ENCODE measurements around the gene CTPS1. TPM values are rescaled to one million over a fixed set of nuclear protein-coding genes. Genes with fewer than 3 reads are reported as not detected.

Gene CTPS1
- polyA plus RNA-seq, 1 donor (not counting 4 experiments of a cell fraction or from before 2014, with no cell fraction given): 43.3 TPM

- Histone ChIP-seq H3K27me3 (ENCODE audit: control insufficient read depth, extremely low read depth, insufficient read depth, low read length) (no peaks in the 10 kb centered on the region), H4K20me1 (ENCODE audit: control insufficient read depth, extremely low read depth, insufficient read depth, low read length) (no peaks in the 10 kb centered on the region), H3K36me3 (ENCODE audit: control insufficient read depth in 2 of 2, extremely low read depth in 1 of 2, insufficient read depth in 2 of 2, low read length in 2 of 2) (peaks cover 0 to 5% of the 10 kb centered on the region in 2 experiments), H3K4me1 (ENCODE audit: control insufficient read depth, extremely low read depth, insufficient read depth, low read length) (no peaks in the 10 kb centered on the region), H3K4me3 (ENCODE audit: control insufficient read depth in 2 of 3, extremely low read depth in 1 of 3, insufficient read depth in 2 of 3, low read depth in 1 of 3, low read length in 3 of 3) (no peak overlapping the region), H3K9ac (ENCODE audit: control insufficient read depth, extremely low read depth, insufficient read depth, low read length) (no peak overlapping the region), H3K9me1 (ENCODE audit: control insufficient read depth, extremely low read depth, insufficient read depth, low read length) (no peaks in the 10 kb centered on the region), H2AFZ (ENCODE audit: control insufficient read depth, low read length) (no peak overlapping the region), H3K4me2 (ENCODE audit: control insufficient read depth, extremely low read depth, insufficient read depth, low read depth, low read length) (no peak overlapping the region), H3K79me2 (ENCODE audit: control insufficient read depth, insufficient read depth, low read length) (no peaks in the 10 kb centered on the region), H3K27ac (ENCODE audit: control insufficient read depth, insufficient read depth, low read length) (no peak overlapping the region), H3K9me3 (ENCODE audit: control insufficient read depth, low read depth, low read length) (no peaks in the 10 kb centered on the region)
- DNase-seq (ENCODE audit: low read depth, low spot score): no peak
- FAIRE-seq: no peak
- TF ChIP-seq EZH2 (IDR thresholded peaks at IDR 0.05; ENCODE audit: low read length) (no peak), CTCF (optimal IDR thresholded peaks at IDR 0.05 in 1 of 3, IDR thresholded peaks at IDR 0.05 in 1 of 3, conservative IDR thresholded peaks at IDR 0.05 in 1 of 3; ENCODE audit: extremely low read depth in 1 of 3, insufficient read depth in 2 of 3, low read length in 3 of 3) (no peak)
- dilution Hi-C loops (cut with MboI; ENCODE audit: extremely low pct_ligation_motif_present, low sequenced_read_pairs): no loop called here
These were observed 77.4 kb downstream of the CTPS1 start for GRCh38 chr1:41056907-41057306.

Small RNA genes within 50 kb of the gene (small RNA-seq; reads per million reads assigned to genes)
- 0 reads per million in 3 experiments for gene UBE2V1P8 (ENCODE audit: insufficient read length in 3 of 3, low read depth in 3 of 3, low replicate concordance in 1 of 3)

Other genes with a start within 250 kb of the CTPS1 start
- 0.02 to 0.03 TPM in 2 of 3 replicates, not detected in the other for gene KCNQ4, start 195.9 kb upstream of the CTPS1 start, polyA plus RNA-seq
- 11.2 to 30.6 TPM (median 13.3 TPM) in 3 replicates for gene CITED4, start 117.3 kb upstream of the CTPS1 start, polyA plus RNA-seq
- 0.04 TPM in 1 of 3 replicates, not detected in the others for gene SLFNL1, start 42.0 kb downstream of the CTPS1 start, polyA plus RNA-seq

Measured in keratinocyte (primary cell).